ENCODE data around the gene ARHGAP40. TPM values are rescaled to one million over a fixed set of nuclear protein-coding genes. Genes with fewer than 3 reads are reported as not detected.

The ARHGAP40 gene
- total and polyA plus RNA-seq, 9 of the 15 experiments (the other 6 are each of a cell fraction or from before 2014, with no cell fraction given), result not detected

GRCh38 chr20:38608188-38608587, 6.6 kb downstream of the ARHGAP40 start (continued):
- no peak for TF ChIP-seq ID3 (CRISPR knock-in tag; IDR thresholded peaks at IDR 0.05)
- TF ChIP-seq ID3 (tag; IDR thresholded peaks at IDR 0.05), result no peak
- no peak for TF ChIP-seq ZNF408 (CRISPR knock-in tag; IDR thresholded peaks at IDR 0.05; ENCODE audit: low read depth)

GRCh38 chr20:38609815-38610214, 8.2 kb downstream of the ARHGAP40 start:
- H3K9me3 ChIP-seq (replicated peaks; ENCODE audit: control insufficient read depth, insufficient read depth, low read depth, low read length), result no peaks in the 10 kb centered on the region
- H3K27me3 ChIP-seq (ENCODE audit: control insufficient read depth in 2 of 2, insufficient read depth in 2 of 2, low read length in 2 of 2), result peaks cover 21 to 51% of the 10 kb centered on the region in 2 experiments
- H3K4me3 ChIP-seq, result no peak overlapping the region
- in situ Hi-C loops (cut with MboI), result no loop called here
- intact Hi-C loops (cut with micrococcal nuclease), result no loop called here
- ATAC-seq (no peak), DNase-seq (ENCODE audit: extremely low read depth in 1 of 4, low spot score in 3 of 4) (no peak), FAIRE-seq (no peak)
- ChIA-PET POLR2A (interaction anchor here (0.6 to 1.0 kb wide), 4 partner anchors 19 to 162 kb away, joined by 3 to 5 read pairs (median 4); no protein-coding TSS in a partner anchor), CTCF (ENCODE audit: low intra/inter-chr PET ratio) (no interaction called here)
- H3K9me1 ChIP-seq (ENCODE audit: control insufficient read depth, insufficient read depth, low read length), result no peaks in the 10 kb centered on the region
- 4% methylated on average over 4 of the region's 4 CpGs for WGBS (ENCODE audit: insufficient coverage, low coverage, missing lambda C conversion rate)
- H3K27ac ChIP-seq (ENCODE audit: extremely low read depth, low read depth, low read length), result no peak overlapping the region
- H3K36me3 ChIP-seq (ENCODE audit: control insufficient read depth, insufficient read depth, low read length), result no peaks in the 10 kb centered on the region
- H3K79me2 ChIP-seq (ENCODE audit: control insufficient read depth, insufficient read depth, low read length), result no peaks in the 10 kb centered on the region
- no peaks in the 10 kb centered on the region for H4K20me1 ChIP-seq (replicated peaks; ENCODE audit: control insufficient read depth, insufficient read depth, low read length)
- H2AFZ ChIP-seq (ENCODE audit: low read depth, low read length), result no peak overlapping the region
- TF ChIP-seq SREBF1 (IDR thresholded peaks at IDR 0.05; ENCODE audit: borderline replicate concordance, low read depth, low read length), result no peak
- TF ChIP-seq L3MBTL2 (IDR thresholded peaks at IDR 0.05), result no peak
- TF ChIP-seq, protein P1, sequence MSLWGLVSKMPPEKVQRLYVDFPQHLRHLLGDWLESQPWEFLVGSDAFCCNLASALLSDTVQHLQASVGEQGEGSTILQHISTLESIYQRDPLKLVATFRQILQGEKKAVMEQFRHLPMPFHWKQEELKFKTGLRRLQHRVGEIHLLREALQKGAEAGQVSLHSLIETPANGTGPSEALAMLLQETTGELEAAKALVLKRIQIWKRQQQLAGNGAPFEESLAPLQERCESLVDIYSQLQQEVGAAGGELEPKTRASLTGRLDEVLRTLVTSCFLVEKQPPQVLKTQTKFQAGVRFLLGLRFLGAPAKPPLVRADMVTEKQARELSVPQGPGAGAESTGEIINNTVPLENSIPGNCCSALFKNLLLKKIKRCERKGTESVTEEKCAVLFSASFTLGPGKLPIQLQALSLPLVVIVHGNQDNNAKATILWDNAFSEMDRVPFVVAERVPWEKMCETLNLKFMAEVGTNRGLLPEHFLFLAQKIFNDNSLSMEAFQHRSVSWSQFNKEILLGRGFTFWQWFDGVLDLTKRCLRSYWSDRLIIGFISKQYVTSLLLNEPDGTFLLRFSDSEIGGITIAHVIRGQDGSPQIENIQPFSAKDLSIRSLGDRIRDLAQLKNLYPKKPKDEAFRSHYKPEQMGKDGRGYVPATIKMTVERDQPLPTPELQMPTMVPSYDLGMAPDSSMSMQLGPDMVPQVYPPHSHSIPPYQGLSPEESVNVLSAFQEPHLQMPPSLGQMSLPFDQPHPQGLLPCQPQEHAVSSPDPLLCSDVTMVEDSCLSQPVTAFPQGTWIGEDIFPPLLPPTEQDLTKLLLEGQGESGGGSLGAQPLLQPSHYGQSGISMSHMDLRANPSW (CRISPR knock-in tag; IDR thresholded peaks at IDR 0.05), result no peak
- TF ChIP-seq POU5F1 (IDR thresholded peaks at IDR 0.05; ENCODE audit: borderline replicate concordance, low read depth, low read length, partially characterized antibody), result no peak
- TF ChIP-seq NR0B1 (IDR thresholded peaks at IDR 0.05; ENCODE audit: partially characterized antibody), result no peak
- peak; percentile 88 for TF ChIP-seq RFX1 (IDR thresholded peaks at IDR 0.05)
- peak; percentile 31; the same call in 1 of the 2 replicates for TF ChIP-seq CTBP1 (IDR thresholded peaks at IDR 0.05; ENCODE audit: borderline replicate concordance)
- TF ChIP-seq CREBBP (IDR thresholded peaks at IDR 0.05; ENCODE audit: low read depth, low read length), result no peak
- TF ChIP-seq NFIC (IDR thresholded peaks at IDR 0.05), result no peak
- TF ChIP-seq SOX6 (IDR thresholded peaks at IDR 0.05), result no peak
- H3K9ac ChIP-seq (ENCODE audit: insufficient read depth in 1 of 2, low read depth in 2 of 2, low read length in 2 of 2), result no peak overlapping the region
- H3K4me1 ChIP-seq (replicated peaks in 1 of 2; ENCODE audit: control insufficient read depth in 2 of 2, insufficient read depth in 2 of 2, low read length in 2 of 2), result no peaks in the 10 kb centered on the region
- no TSS peak for BruUV-seq (replicated peaks)
- H3K4me2 ChIP-seq (ENCODE audit: insufficient read depth, low read length), result no peak overlapping the region

Data from K562 (cell line).